ENCODE measurements around the gene TJP3. TPM values are rescaled to one million over a fixed set of nuclear protein-coding genes. Genes with fewer than 3 reads are reported as not detected.

TJP3 gene
- total RNA-seq, 1 donor from 2014 or later, result 3.1 TPM

DNA sequence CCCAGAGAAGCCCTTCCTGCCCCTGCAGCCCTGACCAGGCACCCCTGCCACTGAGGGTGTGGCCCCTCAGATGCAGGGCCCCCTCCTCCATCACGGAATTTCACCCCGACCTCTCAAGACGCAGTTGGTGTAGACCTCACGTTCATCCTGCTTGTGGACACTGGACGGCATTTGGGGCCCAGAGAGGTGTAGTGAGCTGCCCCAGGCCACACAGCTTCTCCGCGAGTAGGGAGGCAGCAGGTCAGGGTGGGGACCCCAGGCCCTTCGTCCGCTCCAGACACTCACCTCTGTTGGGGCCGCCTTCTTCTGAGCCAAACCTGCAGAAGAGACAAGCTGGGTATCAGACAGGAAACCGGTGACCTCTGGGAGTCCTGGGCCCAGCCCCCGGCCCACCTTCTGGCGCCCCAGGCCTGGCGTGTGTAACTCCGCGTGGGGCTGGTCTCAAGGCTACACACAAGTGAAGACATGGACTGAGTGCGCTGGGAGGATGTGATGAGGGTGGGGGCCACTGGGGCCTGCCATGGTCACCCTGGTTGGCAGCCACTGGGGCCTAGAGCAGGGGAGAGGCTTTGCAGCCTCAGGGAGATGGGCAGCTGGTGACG, 41.0 kb upstream of the TJP3 start:
- peak overlapping the region; percentile 39 for H3K27ac Mint-ChIP-seq (ENCODE audit: unreplicated experiment)
- TF ChIP-seq, protein P1, sequence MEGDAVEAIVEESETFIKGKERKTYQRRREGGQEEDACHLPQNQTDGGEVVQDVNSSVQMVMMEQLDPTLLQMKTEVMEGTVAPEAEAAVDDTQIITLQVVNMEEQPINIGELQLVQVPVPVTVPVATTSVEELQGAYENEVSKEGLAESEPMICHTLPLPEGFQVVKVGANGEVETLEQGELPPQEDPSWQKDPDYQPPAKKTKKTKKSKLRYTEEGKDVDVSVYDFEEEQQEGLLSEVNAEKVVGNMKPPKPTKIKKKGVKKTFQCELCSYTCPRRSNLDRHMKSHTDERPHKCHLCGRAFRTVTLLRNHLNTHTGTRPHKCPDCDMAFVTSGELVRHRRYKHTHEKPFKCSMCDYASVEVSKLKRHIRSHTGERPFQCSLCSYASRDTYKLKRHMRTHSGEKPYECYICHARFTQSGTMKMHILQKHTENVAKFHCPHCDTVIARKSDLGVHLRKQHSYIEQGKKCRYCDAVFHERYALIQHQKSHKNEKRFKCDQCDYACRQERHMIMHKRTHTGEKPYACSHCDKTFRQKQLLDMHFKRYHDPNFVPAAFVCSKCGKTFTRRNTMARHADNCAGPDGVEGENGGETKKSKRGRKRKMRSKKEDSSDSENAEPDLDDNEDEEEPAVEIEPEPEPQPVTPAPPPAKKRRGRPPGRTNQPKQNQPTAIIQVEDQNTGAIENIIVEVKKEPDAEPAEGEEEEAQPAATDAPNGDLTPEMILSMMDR (IDR thresholded peaks at IDR 0.05; ENCODE audit: partially characterized antibody, unreplicated experiment), result no peak
- H3K9me3 Mint-ChIP-seq (ENCODE audit: unreplicated experiment), result peaks cover 10% of the 10 kb centered on the region
- H3K27me3 Mint-ChIP-seq (ENCODE audit: unreplicated experiment), result peaks cover 20% of the 10 kb centered on the region
- H3K4me3 Mint-ChIP-seq (ENCODE audit: unreplicated experiment), result no peak overlapping the region
- H3K36me3 Mint-ChIP-seq (ENCODE audit: unreplicated experiment), result no peaks in the 10 kb centered on the region
- DNase-seq, result no peak
- H3K4me1 Mint-ChIP-seq (ENCODE audit: low read depth, unreplicated experiment), result peaks cover 18% of the 10 kb centered on the region

DNA sequence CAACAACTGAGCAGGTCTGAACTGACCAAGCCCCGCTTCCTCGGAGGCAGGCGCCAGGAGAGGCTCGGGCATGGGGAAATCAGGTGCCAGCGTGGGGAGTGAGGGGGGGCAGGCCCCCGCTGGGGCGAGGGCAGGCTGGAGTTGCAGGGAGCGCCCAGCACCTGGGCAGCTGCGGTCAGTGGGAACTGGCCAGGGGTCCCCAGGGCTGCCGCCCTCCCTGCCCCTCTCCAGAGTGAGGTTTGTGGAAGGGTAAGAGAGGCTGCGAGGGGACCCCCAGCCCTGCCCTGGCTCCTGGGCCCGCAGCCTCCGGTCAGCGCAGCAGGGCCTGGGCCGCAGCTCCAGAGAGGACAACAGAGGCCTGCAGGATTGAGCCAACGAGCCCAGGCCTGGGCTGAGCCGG, 40.4 kb upstream of the TJP3 start:
- Mint-ChIP-seq H3K9me3 (ENCODE audit: unreplicated experiment) (peaks cover 10% of the 10 kb centered on the region), H3K4me1 (ENCODE audit: low read depth, unreplicated experiment) (peaks cover 20% of the 10 kb centered on the region), H3K36me3 (ENCODE audit: unreplicated experiment) (no peaks in the 10 kb centered on the region), H3K27ac (ENCODE audit: unreplicated experiment) (no peak overlapping the region), H3K27me3 (ENCODE audit: unreplicated experiment) (peaks cover 21% of the 10 kb centered on the region), H3K4me3 (ENCODE audit: unreplicated experiment) (no peak overlapping the region)
- no peak for DNase-seq
- TF ChIP-seq, protein P1 (IDR thresholded peaks at IDR 0.05; ENCODE audit: partially characterized antibody, unreplicated experiment), result no peak

DNA sequence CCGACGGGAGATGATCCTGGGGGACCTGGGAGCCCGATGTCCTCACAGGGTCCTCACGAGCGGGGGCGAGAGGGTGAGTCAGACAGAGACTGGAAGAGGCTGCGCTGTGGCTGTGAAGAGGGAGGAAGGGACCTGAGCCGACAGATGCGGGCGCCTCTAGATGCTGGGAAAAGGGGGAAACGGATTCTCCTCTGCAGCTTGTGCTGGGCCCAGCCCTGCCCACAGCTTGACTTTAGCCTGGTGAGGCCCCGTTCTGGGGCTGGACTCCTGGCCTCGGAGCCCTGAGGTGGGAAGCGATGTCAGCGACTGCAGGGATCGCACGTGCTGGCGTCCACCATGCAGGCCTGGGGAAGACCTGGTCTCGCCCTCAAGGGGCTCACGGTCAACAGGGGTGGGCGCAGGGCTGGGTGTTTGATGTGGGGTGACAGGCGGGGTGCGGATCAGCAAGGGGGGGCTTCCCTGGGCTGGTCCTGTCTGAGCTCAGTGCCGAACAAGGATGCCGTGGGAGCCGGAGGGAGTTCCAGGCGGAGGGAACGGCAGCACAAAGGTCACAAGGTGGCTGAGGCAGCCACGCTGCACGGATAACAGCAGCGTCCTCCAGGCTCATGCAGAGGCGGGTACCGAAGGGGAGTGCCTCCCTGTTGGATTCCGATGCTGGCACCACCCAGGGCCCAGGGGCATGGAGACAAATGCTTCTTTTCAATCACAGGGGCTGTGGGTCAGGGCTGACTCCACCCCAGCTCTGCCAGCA, 39.7 kb upstream of the TJP3 start:
- H3K27me3 Mint-ChIP-seq (ENCODE audit: unreplicated experiment), result peaks cover 20% of the 10 kb centered on the region
- H3K9me3 Mint-ChIP-seq (ENCODE audit: unreplicated experiment), result peaks cover 10% of the 10 kb centered on the region
- H3K4me1 Mint-ChIP-seq (ENCODE audit: low read depth, unreplicated experiment), result peaks cover 22% of the 10 kb centered on the region
- no peaks in the 10 kb centered on the region for H3K36me3 Mint-ChIP-seq (ENCODE audit: unreplicated experiment)
- peak overlapping the region; percentile 34 for H3K4me3 Mint-ChIP-seq (ENCODE audit: unreplicated experiment)
- H3K27ac Mint-ChIP-seq (ENCODE audit: unreplicated experiment), result peak overlapping the region; percentile 92
- DNase-seq, result no peak
- TF ChIP-seq, protein P1 (IDR thresholded peaks at IDR 0.05; ENCODE audit: partially characterized antibody, unreplicated experiment), result no peak

DNA sequence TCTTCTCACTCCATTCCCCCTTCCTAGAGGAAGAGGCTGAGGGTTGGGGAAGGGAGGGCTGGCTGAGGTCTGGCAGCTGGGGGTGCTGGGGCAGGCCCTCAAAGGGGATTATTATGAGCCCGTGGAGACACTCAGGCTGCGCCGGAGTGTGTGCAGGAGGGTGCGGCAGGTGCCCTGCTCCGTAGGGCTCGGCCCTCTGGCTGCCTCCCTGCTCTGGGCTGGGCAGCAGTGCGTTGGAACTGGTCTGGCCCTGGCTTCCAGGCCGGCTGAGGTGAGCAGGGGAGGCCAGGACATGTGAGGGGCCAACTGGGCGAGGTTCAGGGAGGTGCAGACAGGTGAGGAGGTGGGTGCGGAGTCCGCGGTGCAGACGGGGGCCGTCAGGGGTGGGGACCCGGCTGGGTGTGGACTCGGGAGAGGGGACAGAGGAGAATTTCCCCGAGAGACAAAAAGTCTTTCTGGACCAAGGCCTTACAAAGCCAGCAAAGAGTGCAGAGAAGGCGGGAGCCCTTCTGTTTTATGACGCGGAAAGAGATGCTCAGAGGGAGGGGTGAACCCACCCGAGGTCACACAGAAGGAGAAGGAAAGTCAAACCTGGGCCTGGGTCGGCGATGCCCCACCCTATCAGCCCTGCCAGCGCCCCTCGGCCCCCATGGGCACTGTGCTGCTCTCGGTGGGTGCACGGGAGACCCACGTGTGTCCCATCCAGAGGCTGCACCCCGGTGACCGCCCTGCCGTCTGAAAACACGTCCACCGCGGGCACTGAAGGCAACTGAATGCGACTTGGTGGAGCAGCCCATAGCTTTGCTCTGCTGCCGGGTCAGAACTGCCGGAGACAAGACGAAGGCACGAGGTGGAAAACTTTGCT, 38.9 kb upstream of the TJP3 start:
- Mint-ChIP-seq H3K27ac (ENCODE audit: unreplicated experiment) (peak overlapping the region; percentile 89), H3K36me3 (ENCODE audit: unreplicated experiment) (no peaks in the 10 kb centered on the region), H3K9me3 (ENCODE audit: unreplicated experiment) (peaks cover 12% of the 10 kb centered on the region), H3K27me3 (ENCODE audit: unreplicated experiment) (peaks cover 15% of the 10 kb centered on the region), H3K4me1 (ENCODE audit: low read depth, unreplicated experiment) (peaks cover 22% of the 10 kb centered on the region), H3K4me3 (ENCODE audit: unreplicated experiment) (no peak overlapping the region)
- TF ChIP-seq, protein P1 (IDR thresholded peaks at IDR 0.05; ENCODE audit: partially characterized antibody, unreplicated experiment), result no peak
- DNase-seq, result no peak

All from glutamatergic neuron (in vitro differentiated cells).